GM21723 (cell line): ENCODE results near the gene GRK2.

Experiments
- ATAC-seq: cut with Tn5 transposase; IDR thresholded peaks from one replicate; pipeline ENCODE4 v1.9.1; 2021; ENCODE audit warnings: mild to moderate bottlenecking, moderate library complexity; ENCODE audit not compliant: unreplicated experiment

Gene GRK2

GRCh38 chr11:67269401-67270255, 3.4 kb downstream of the GRK2 start:
- no peak for ATAC-seq

GRCh38 chr11:67270256-67271204, 4.3 kb downstream of the GRK2 start:
- ATAC-seq, result no peak

GRCh38 chr11:67271205-67271540, 4.9 kb downstream of the GRK2 start:
- no peak for ATAC-seq

GRCh38 chr11:67271541-67272284, 5.4 kb downstream of the GRK2 start:
- ATAC-seq, result no peak

GRCh38 chr11:67272327-67273259, 6.3 kb downstream of the GRK2 start:
- no peak for ATAC-seq

GRCh38 chr11:67273260-67273990, 7.2 kb downstream of the GRK2 start:
- no peak for ATAC-seq

GRCh38 chr11:67274768-67275605, 8.7 kb downstream of the GRK2 start:
- no peak for ATAC-seq

- ATAC-seq, result no peak
These were observed 9.5 kb downstream of the GRK2 start for GRCh38 chr11:67275606-67276409.

- ATAC-seq, result peak; percentile 18
These were observed 10.5 kb downstream of the GRK2 start for GRCh38 chr11:67276781-67277230.

- ATAC-seq, result peak; percentile 73
These were observed 11.1 kb downstream of the GRK2 start for GRCh38 chr11:67277231-67277961.

GRCh38 chr11:67278135-67278938, 12.1 kb downstream of the GRK2 start:
- ATAC-seq, result no peak

GRCh38 chr11:67278939-67279588, 12.8 kb downstream of the GRK2 start:
- no peak for ATAC-seq

GRCh38 chr11:67279589-67280340, 13.5 kb downstream of the GRK2 start:
- ATAC-seq, result no peak

- ATAC-seq, result no peak
These were observed 14.1 kb downstream of the GRK2 start for GRCh38 chr11:67280341-67280787.
